Tibial nerve (tissue), 4 donors: ENCODE data around the gene SLC29A4.
"Not testable (repeated sequence)": the region's sequence is repeated elsewhere in the genome, so short reads cannot be mapped to it uniquely, and the experiment has no call there.

Experiments
- CTCF ChIP-seq, 5 experiments: fragments of 200-600 bp in 3 of 5; fragments of 450-650 bp in 2 of 5; sonication (generic) in 3 of 5; IDR thresholded peaks; one replicate each; pipeline ENCODE4 v1.5.1; 2016 to 2019; ENCODE audit warnings: antibody characterized with exemption in 5 of 5, mild to moderate bottlenecking in 3 of 5, moderate library complexity in 2 of 5
- EP300 ChIP-seq, 2 donors: sonication (generic); formaldehyde crosslinking; IDR thresholded peaks; one replicate each; pipeline ENCODE4 v1.6.1; 2017; ENCODE audit warnings: antibody characterized with exemption in 2 of 2, mild to moderate bottlenecking in 1 of 2

DNA sequence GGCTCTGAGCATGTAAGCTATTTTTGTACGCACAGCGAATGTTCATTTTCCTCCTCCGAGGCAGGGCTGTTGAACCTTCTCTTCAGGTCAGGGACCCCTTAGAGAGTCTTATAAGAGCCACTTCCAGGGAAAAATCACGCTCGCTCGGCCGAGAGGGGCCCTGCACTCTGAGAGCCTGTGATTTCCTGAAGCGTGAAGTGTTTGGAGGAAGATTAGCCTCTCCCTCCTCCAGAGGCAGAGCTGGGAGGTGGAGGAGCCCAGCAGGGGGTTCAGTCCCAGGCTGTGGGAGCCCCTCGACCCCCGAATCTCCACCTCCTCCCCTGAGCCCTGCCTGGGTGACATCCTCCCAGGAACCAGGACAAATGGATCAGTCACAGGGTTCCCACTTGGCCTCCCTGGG lies 19.7 kb upstream of the SLC29A4 start:
- not testable (repeated sequence) for TF ChIP-seq EP300, CTCF (IDR thresholded peaks at IDR 0.05)
